ENCODE measurements around the gene FGFRL1.

DNA sequence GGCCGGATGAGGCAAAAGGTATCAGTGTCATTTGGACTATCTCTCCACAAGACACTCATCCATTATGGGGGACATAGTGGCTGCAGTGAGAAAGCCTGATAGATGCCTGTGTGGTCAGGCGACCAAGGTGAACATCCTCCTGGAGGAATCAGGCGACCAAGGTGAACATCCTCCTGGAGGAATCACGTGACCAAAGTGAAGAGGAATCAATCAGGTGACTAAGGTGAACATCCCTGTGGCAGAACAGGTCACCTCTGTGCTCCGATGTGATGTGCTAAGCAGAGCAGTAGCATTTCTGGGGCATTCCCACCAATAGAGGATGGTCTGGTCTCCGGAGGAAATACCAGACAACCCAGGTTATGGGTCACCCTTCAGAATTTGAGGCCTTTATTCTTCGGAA, 58.0 kb downstream of the FGFRL1 start:
- no peak for TF ChIP-seq MYC (IDR thresholded peaks at IDR 0.05; ENCODE audit: low read depth, low read length)
- TF ChIP-seq, protein P1, sequence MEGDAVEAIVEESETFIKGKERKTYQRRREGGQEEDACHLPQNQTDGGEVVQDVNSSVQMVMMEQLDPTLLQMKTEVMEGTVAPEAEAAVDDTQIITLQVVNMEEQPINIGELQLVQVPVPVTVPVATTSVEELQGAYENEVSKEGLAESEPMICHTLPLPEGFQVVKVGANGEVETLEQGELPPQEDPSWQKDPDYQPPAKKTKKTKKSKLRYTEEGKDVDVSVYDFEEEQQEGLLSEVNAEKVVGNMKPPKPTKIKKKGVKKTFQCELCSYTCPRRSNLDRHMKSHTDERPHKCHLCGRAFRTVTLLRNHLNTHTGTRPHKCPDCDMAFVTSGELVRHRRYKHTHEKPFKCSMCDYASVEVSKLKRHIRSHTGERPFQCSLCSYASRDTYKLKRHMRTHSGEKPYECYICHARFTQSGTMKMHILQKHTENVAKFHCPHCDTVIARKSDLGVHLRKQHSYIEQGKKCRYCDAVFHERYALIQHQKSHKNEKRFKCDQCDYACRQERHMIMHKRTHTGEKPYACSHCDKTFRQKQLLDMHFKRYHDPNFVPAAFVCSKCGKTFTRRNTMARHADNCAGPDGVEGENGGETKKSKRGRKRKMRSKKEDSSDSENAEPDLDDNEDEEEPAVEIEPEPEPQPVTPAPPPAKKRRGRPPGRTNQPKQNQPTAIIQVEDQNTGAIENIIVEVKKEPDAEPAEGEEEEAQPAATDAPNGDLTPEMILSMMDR (IDR thresholded peaks at IDR 0.05; ENCODE audit: low read depth, low read length) = no peak

Data from NB4 (cell line).